GM21360 (cell line): ENCODE data around the gene ATP6V0E2.

Experiments
- ATAC-seq: cut with Tn5 transposase; IDR thresholded peaks from one replicate; pipeline ENCODE4 v1.9.1; 2021; ENCODE audit warnings: mild to moderate bottlenecking, moderate library complexity; ENCODE audit not compliant: unreplicated experiment

Gene ATP6V0E2

DNA sequence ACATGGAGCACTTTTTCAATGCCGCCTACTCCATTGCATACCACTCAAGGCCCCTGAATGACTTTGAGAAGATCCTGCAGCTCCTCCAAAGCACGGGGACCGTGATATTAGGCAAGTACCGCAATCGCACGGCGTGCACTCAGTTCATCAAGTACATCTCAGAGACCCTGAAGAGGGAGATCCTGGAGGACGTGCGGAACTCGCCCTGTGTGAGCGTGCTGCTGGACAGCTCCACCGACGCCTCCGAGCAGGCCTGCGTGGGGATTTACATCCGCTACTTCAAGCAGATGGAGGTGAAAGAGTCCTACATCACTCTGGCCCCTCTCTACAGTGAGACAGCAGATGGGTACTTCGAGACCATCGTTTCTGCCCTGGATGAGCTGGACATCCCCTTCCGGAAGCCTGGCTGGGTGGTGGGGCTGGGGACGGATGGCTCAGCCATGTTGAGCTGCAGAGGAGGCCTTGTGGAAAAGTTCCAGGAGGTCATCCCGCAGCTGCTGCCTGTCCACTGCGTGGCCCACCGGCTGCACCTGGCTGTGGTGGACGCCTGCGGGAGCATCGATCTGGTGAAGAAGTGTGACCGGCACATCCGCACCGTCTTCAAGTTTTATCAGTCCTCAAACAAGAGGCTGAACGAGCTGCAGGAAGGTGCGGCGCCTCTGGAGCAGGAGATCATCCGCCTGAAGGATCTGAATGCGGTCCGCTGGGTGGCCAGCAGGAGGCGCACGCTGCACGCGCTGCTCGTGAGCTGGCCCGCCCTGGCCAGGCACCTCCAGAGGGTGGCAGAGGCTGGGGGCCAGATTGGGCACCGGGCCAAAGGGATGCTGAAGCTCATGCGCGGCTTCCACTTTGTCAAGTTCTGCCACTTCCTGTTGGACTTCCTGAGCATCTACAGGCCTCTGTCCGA, 12.7 kb upstream of the ATP6V0E2 start:
- no peak for ATAC-seq

GRCh38 chr7:149861728-149862045, 12.1 kb upstream of the ATP6V0E2 start:
- no peak for ATAC-seq

DNA sequence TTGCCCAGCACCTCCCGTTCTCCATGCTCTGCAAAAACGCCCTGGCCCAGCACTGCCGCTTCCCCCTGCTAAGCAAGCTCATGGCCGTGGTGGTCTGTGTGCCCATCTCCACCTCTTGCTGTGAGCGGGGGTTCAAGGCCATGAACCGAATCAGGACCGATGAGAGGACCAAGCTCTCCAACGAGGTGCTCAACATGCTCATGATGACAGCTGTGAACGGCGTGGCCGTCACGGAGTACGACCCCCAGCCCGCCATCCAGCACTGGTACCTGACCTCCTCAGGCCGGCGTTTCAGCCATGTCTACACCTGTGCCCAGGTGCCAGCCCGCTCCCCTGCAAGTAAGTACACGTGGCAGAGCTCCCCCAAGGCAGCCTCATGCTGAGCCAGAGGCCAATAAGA, 11.6 kb upstream of the ATP6V0E2 start:
- ATAC-seq, result no peak

DNA sequence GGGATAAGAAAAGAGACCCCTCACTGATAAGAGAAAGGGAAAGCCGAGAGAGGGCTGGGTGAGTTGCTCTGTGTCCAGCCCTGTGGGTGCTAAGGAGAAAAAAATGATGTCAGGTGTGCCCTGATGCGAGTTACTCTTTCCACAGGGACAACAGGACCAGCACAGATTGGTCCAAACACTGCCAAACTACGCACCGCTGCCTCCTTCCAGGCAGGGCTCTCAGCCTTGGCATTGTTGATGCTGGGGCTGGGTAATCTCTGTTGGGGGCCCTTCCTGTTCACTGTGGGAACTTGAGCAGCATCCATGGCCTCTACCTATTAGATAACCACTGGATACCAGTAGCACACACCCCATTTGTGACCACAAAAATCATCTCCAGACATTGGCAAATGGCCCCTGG, 10.3 kb upstream of the ATP6V0E2 start:
- ATAC-seq, result no peak

GRCh38 chr7:149864023-149864422, 9.7 kb upstream of the ATP6V0E2 start:
- no peak for ATAC-seq

DNA sequence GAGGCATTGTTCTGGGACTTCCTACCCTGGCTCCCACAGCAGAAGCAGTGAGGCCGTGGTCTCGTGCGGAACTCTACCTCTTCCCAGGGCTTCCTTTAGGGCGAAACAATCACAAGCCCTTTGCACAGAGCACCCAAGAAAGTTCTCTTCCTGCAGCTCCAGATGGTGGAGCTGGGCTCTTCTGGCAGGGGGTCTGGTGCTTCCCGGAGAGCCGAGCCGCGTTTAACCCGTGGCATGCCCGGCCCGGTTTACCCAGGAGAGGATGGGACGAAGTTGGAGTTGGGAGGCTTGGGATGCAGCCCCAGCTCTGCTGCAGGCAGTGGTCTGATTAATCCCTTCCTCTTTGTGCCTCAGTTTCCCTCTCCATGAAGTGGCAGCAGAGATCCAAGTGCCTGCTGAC, 9.0 kb upstream of the ATP6V0E2 start:
- ATAC-seq, result no peak

- ATAC-seq, result no peak
Measured at GRCh38 chr7:149865437-149865836, 8.3 kb upstream of the ATP6V0E2 start.

DNA sequence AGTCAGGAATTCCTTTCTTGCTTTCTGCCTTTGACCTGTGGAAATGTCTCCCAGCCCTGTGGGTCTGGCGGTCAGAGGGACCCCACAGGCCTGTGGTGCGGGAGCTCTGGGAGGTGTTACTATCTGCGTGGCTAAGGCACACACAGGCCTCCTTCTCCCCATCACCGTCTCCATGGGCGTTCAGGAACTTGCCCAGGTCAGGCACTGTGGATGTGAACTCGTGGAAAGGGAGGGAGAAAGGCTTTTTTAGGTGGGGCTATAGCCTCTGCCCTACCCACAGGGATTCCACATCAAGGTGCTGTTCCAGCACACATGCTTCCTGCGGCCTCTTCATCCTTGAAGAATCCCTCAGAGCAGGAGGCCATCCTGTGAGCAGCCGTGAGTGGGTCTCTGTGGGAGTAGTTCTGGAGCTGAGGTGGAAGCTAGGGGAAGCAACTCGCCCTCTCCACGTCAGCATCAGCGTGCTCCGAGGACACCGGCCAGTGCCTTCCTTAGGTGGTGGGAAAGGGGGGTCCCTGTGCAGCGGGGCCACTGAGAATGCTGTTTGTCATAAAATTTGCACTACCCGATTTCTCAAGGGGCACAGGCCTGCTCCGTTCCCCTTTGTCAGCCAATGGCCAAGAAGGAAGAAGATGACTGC, 7.5 kb upstream of the ATP6V0E2 start:
- ATAC-seq, result no peak

GRCh38 chr7:149866779-149867447, 6.9 kb upstream of the ATP6V0E2 start:
- ATAC-seq, result no peak

- ATAC-seq, result no peak
Measured at GRCh38 chr7:149867762-149868622, 5.8 kb upstream of the ATP6V0E2 start.

GRCh38 chr7:149868623-149869290, 5.0 kb upstream of the ATP6V0E2 start:
- no peak for ATAC-seq

GRCh38 chr7:149869291-149869650, 4.5 kb upstream of the ATP6V0E2 start:
- ATAC-seq, result no peak

- no peak for ATAC-seq
Measured at GRCh38 chr7:149869867-149870266, 3.9 kb upstream of the ATP6V0E2 start.

- ATAC-seq, result no peak
Measured at GRCh38 chr7:149870274-149870673, 3.5 kb upstream of the ATP6V0E2 start.

GRCh38 chr7:149870701-149871483, 2.9 kb upstream of the ATP6V0E2 start:
- ATAC-seq, result no peak

DNA sequence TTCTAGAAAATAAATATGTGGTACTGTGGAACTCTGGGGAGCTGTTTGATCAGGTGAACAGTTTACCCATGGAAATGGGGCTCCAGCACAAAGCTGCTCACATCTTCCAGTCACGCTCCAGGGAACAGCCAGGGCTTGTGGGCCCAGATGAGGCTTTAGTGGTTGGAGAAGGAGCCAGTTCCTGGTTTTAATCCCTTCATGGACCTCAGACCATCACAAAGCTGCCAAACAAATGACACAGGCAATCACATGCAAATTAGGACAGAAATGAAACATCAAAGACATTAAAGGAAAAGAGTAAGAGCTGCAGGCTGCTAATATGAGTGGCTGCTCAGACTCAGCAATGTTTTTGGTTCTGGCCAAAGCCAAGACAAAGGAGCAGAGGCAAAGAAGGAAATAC, 2.2 kb upstream of the ATP6V0E2 start:
- ATAC-seq, result no peak

DNA sequence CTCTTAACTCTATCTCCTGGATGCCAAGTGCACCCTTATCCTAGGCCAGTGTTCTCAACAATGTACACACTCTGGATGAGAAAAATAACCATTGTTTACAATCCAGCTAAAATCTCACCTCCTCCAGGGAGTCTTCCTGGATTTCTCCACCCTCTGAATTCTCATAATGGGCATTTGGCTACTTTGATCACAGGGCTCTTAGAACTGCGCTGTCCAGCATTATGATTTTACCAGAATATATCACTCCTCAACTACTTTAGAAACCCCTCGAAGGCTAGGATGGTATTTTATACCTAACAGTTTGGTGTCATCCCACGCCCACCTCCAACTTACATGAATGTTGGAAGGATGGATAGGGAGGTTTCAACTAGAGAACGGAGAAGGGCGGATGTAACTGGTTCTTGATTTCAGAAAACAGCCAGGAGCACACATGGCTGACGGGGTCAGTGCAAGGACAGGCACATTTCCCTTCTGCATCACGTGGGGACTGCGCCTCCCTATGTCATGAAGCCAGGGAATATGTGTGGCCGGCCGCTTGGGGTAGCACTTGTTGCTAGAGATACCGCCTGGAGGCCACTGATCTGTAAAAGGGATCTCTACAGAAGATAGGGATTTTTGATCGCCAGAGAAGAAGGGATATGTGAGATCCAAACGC, 1.2 kb upstream of the ATP6V0E2 start:
- ATAC-seq, result no peak

GRCh38 chr7:149873970-149874643, 338 bp downstream of the ATP6V0E2 start:
- ATAC-seq, result peak; percentile 14

- no peak for ATAC-seq
Measured at GRCh38 chr7:149874644-149875028, 867 bp downstream of the ATP6V0E2 start.
